Heart left ventricle (tissue), 16 donors: ENCODE results near the gene NOP9. TPM values are rescaled to one million over a fixed set of nuclear protein-coding genes. Genes with fewer than 3 reads are reported as not detected.
A peak's percentile ranks its signal among the peaks of the same experiment; 100 is the strongest.

Experiments used
- ATAC-seq, 4 donors: fragments of 200-7000 bp; cut with Tn5 transposase; one replicate each; pipeline ENCODE4 v1.9.1; 2020 to 2022; ENCODE audit warnings: moderate library complexity in 4 of 4, mild to moderate bottlenecking in 3 of 4, moderate number of reproducible peaks in 1 of 4
- DNase-seq, 5 donors: peaks; one replicate each; pipeline ENCODE4 v3.0.0-alpha.2; 2020
- H3K27ac ChIP-seq, 12 donors: fragments of 200-600 bp; sonication (generic) in 4 of 12; one replicate each; pipeline versions ENCODE4 v1.5.0 to v1.8.0; 2016 to 2022; ENCODE audit warnings: mild to moderate bottlenecking in 2 of 12
- H3K27me3 ChIP-seq, 9 donors: fragments of 200-600 bp; sonication (generic) in 2 of 9; one replicate each; pipeline versions ENCODE4 v1.5.1 to v1.8.0; 2016 to 2022; ENCODE audit warnings: mild to moderate bottlenecking in 3 of 9
- H3K36me3 ChIP-seq, 9 donors: fragments of 200-600 bp; sonication (generic) in 2 of 9; one replicate each; pipeline versions ENCODE4 v1.5.0 to v1.8.0; 2018 to 2022; ENCODE audit warnings: mild to moderate bottlenecking in 2 of 9
- H3K4me1 ChIP-seq, 12 donors: fragments of 200-600 bp; sonication (generic) in 4 of 12; one replicate each; pipeline versions ENCODE4 v1.5.0 to v1.8.0; 2016 to 2022; ENCODE audit warnings: mild to moderate bottlenecking in 3 of 12
- H3K4me3 ChIP-seq, 12 donors: fragments of 200-600 bp; sonication (generic) in 4 of 12; one replicate each; pipeline versions ENCODE4 v1.5.0 to v1.8.0; 2017 to 2022; ENCODE audit warnings: mild to moderate bottlenecking in 9 of 12, moderate library complexity in 4 of 12
- H3K9me3 ChIP-seq, 12 donors: fragments of 200-600 bp; sonication (generic) in 4 of 12; one replicate each; pipeline versions ENCODE4 v1.5.0 to v1.8.0; 2016 to 2022; ENCODE audit warnings: mild to moderate bottlenecking in 1 of 12
- POLR2A ChIP-seq, 2 donors: fragments of 450-650 bp; IDR thresholded peaks; one replicate each; pipeline ENCODE4 v1.6.1; 2017; ENCODE audit warnings: antibody characterized with exemption in 2 of 2, mild to moderate bottlenecking in 2 of 2, moderate library complexity in 2 of 2
- WGBS, 4 donors: extraction: QIAGEN DNeasy Blood & Tissue Kit in 2 of 4; methylation state at CpG; one replicate each; pipeline versions ENCODE4 v1.1.5 to v1.1.7; 2013 to 2018; 5-methylcytosine and 5-hydroxymethylcytosine counted together
- intact Hi-C, 10 donors: fragments of 100-400 bp; cut with DNase I; formaldehyde crosslinking; loops; one replicate each; pipeline versions ENCODE4 v1.11.1 to v1.14.2; 2022
- polyA plus RNA-seq, 2 donors: library from polyadenylated mRNA; stranded (reverse); fragments of 200-250 nt; gene quantifications; one replicate each; pipeline ENCODE4 v1.2.3, GENCODE V29; 2013
- total RNA-seq, 9 donors: library from RNA; depleted of rRNA in 2 of 9; stranded (reverse); fragments of >200 nt in 2 of 9; fragmentation: NEBNext Ultra II Directional in 3 of 9; extraction: Animal tissue kit (Norgen Biotek cat#: 25700) in 3 of 9; gene quantifications; one replicate each; pipeline versions ENCODE4 v1.1.0 to v1.2.4, GENCODE V29; 2016 to 2023
- TF ChIP-seq, protein P1 (sequence below), 12 donors: fragments of 200-600 bp; sonication (generic) in 4 of 12; IDR thresholded peaks; one replicate each; pipeline versions ENCODE4 v1.5.0 to v1.8.0; 2018 to 2022; ENCODE audit warnings: antibody characterized with exemption in 12 of 12, mild to moderate bottlenecking in 5 of 12
- donor health status: ischemic (EF 13 %, LVEDD 7.1; RV severe dilation, severe dysfunction).
- donor health status: healthy with polysubstance abuse.
- donor health status: DM: no; HTN: yes; CAD: no.
- donor health status: DM: no; HTN: no; CAD: no.
- donor health status: ischemic (EF 25% LVEDD 6.9; RV normal size, moderate dysfunction).
- donor health status: ischemic (EF 25% LVEDD 5.7; RV mildly dilated, moderate dysfunction).
- donor health status: healthy.
- donor health status: DM: yes; HTN: yes; CAD: no.
- donor health status: ischemic (EF 35%, LVEDD 5.7; RV mildly dilated, moderate dysfunction).
- donor health status: nonischemic (EF 11% LVEDD 7.7; RV severe dilation, severe dysfunction).
- donor health status: DM: yes; HTN: yes; CAD: no.
- donor health status: PGD.
- donor health status: ischemic (EF 29% LVEDD 5.4; RV normal size, mild dysfunction).
- donor health status: nonischemic (EF 23%, LVEDD 6.1; RV moderate dilation, normal function).

The NOP9 gene
- total and polyA plus RNA-seq, 11 donors = 13.5 to 34.0 (median 27.8) TPM

DNA sequence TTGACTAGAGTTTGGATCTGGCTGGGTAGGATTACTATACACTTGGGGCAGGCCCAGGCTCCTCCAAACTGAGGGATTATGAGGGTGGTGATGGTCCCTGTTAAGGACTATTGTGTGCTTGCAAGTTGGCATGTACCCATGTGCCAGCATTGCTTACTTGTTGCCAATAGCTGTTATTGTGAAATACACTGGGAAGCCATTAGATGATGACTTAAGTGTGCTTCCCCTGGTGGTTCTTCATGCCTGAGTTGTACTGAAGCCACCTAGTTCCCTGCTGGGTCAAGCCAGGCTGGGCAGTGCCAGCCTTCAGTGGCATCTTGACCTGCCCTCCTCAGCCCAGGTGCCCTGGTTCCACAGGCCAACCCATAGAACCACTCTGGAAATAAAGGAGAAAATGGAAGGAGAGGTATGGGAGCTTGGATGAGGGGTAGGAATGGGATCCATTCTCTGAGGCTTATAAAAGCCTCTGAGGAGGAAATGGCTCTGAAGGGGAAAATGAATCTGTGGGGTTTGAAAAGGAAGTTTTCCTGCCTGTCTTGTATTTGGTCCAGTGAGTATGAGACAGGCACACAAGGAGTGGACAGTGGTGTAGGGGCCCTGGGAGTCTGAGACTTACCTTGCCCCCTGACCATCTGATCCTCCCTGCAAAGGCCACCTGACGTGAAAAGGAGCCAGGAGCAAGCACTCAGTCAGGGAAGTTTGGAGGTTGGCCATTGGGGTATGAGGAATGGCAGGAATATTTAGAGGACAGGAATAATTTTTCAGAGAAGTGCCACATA lies 12.4 kb downstream of the NOP9 start:
- 85 to 98% (median 90%) methylated on average over 1 of the region's 1 CpG for WGBS, 4 donors
- TF ChIP-seq, protein P1, sequence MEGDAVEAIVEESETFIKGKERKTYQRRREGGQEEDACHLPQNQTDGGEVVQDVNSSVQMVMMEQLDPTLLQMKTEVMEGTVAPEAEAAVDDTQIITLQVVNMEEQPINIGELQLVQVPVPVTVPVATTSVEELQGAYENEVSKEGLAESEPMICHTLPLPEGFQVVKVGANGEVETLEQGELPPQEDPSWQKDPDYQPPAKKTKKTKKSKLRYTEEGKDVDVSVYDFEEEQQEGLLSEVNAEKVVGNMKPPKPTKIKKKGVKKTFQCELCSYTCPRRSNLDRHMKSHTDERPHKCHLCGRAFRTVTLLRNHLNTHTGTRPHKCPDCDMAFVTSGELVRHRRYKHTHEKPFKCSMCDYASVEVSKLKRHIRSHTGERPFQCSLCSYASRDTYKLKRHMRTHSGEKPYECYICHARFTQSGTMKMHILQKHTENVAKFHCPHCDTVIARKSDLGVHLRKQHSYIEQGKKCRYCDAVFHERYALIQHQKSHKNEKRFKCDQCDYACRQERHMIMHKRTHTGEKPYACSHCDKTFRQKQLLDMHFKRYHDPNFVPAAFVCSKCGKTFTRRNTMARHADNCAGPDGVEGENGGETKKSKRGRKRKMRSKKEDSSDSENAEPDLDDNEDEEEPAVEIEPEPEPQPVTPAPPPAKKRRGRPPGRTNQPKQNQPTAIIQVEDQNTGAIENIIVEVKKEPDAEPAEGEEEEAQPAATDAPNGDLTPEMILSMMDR (IDR thresholded peaks at IDR 0.05) = no peak
- TF ChIP-seq POLR2A (IDR thresholded peaks at IDR 0.05) = no peak
- peak overlapping the region; percentile 74 to 92 (median 88) for H3K27ac ChIP-seq
- peak overlapping the region in 10 of 12 donors; percentile 53 to 81 (median 64) for H3K4me3 ChIP-seq
- intact Hi-C loops = loop anchor here in 1 of 10 donors (5.0 kb wide), 1 partner anchor 125 kb away; no protein-coding TSS in a partner anchor
- no peaks in the 10 kb centered on the region for H3K9me3 ChIP-seq
- peak in 1 of 5 donors; percentile 29 for DNase-seq
- peaks cover 12 to 94% (median 59%) of the 10 kb centered on the region in 12 donors for H3K4me1 ChIP-seq
- no peak for ATAC-seq
- peaks cover 0 to 9% (median 3%) of the 10 kb centered on the region in 9 donors for H3K36me3 ChIP-seq
- peaks cover 0 to 12% (median 0%) of the 10 kb centered on the region in 9 donors for H3K27me3 ChIP-seq

DNA sequence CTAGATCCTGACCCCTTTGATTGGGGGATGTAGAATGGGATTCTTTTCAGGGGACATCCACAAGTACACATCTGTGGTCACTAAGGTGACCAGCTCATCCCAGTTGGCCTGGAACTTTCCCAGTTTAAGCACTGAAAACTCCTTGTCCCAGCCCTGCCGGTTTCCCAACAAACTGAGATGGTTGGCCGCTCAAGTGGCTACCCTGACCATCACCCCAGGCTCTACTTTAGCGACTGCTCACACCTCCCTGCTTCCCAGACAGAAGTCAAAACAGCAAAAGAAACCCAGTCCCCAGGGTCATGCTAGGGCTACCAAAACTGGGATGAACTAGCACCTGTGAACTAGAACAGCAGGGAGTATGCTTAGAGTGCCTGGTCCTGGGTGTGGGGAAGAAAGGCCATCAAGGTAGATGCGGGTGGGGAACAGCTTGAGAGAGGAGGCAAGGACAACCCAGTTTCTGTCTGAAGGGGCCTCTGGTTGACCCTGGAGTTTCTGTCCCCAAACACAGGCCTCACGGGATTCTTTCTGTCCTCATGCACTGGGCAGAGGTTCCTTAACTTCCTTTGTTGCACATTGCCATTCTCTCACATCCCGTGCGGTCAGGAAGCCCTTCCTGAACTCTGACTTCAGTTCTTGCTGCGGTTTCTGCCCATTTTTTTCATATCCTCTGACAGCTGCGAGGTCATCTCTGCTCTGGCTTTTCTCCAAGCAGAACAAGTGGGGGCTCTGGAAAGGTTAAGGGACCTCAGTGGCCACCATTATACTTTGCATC lies 13.3 kb downstream of the NOP9 start:
- Histone ChIP-seq H3K36me3 (peaks cover 0 to under 1% (median 0%) of the 10 kb centered on the region in 9 donors), H3K27me3 (peaks cover 0 to 12% (median 2%) of the 10 kb centered on the region in 9 donors), H3K27ac (peak overlapping the region; percentile 55 to 92 (median 84)), H3K4me1 (peaks cover 12 to 100% (median 61%) of the 10 kb centered on the region in 12 donors), H3K9me3 (no peaks in the 10 kb centered on the region), H3K4me3 (peak overlapping the region in 2 of 12 donors; percentile 9 to 70)
- intact Hi-C loops = loop anchor here in 1 of 10 donors (5.0 kb wide), 1 partner anchor 124 kb away; no protein-coding TSS in a partner anchor
- ATAC-seq (peak in 1 of 4 donors; percentile 51), DNase-seq (peak in 4 of 5 donors; percentile 60 to 64 (median 62))
- 59 to 64% (median 63%) methylated on average over 9 of the region's 9 CpGs for WGBS, 4 donors
- no peak for TF ChIP-seq POLR2A (IDR thresholded peaks at IDR 0.05)
- TF ChIP-seq, protein P1 (IDR thresholded peaks at IDR 0.05) = no peak

DNA sequence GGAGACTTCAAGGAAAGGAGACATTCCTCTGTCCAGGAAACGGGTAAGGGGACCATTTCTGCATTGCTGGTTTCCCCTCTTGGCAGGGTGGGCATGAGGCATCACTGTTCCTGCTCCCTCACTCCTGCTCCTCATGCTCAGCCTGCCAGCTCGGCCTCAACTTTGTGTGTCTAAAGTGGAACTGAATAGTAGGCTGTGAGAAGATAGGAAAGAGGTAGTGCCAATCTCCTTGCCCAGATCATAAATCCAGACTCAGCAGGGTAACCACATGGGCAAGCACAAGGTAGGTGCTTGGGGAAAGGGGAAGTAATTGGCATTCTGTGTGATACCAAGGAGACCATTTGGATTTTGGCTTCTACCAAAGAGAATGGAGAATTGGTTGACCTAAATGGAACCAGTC lies 14.3 kb downstream of the NOP9 start:
- ATAC-seq (no peak), DNase-seq (peak in 1 of 5 donors; percentile 13)
- H3K27me3 ChIP-seq = peaks cover 0 to 20% (median 2%) of the 10 kb centered on the region in 9 donors
- H3K4me3 ChIP-seq = peak overlapping the region in 1 of 12 donors; percentile 70
- H3K9me3 ChIP-seq = no peaks in the 10 kb centered on the region
- WGBS, 4 donors = 72 to 86% (median 86%) methylated on average over 2 of the region's 2 CpGs
- peaks cover 0 to 4% (median 0%) of the 10 kb centered on the region in 9 donors for H3K36me3 ChIP-seq
- peaks cover 12 to 100% (median 57%) of the 10 kb centered on the region in 12 donors for H3K4me1 ChIP-seq
- peak overlapping the region in 9 of 12 donors; percentile 55 to 92 (median 88) for H3K27ac ChIP-seq
- TF ChIP-seq, protein P1 (IDR thresholded peaks at IDR 0.05) = no peak
- TF ChIP-seq POLR2A (IDR thresholded peaks at IDR 0.05) = no peak
- intact Hi-C loops = loop anchor here in 1 of 10 donors (5.0 kb wide), 1 partner anchor 123 kb away; no protein-coding TSS in a partner anchor
